WTC11 (cell line): ENCODE data around the gene KRTAP5-4.

Source experiments
- AFF4 ChIP-seq: sonication (generic); formaldehyde crosslinking; IDR thresholded peaks from 2 replicates; pipeline ENCODE4 v1.8.1; 2023; ENCODE audit warnings: mild to moderate bottlenecking, missing genetic modification reagents, borderline replicate concordance
- ATF6 ChIP-seq: sonication (generic); formaldehyde crosslinking; IDR thresholded peaks from 2 replicates; pipeline ENCODE4 v1.8.1; 2023; ENCODE audit warnings: mild to moderate bottlenecking, missing genetic modification reagents
- CBFB ChIP-seq: sonication (generic); formaldehyde crosslinking; IDR thresholded peaks from 2 replicates; pipeline ENCODE4 v1.8.1; 2022; ENCODE audit warnings: mild to moderate bottlenecking, low read depth, missing genetic modification reagents
- CREB1 ChIP-seq: sonication (generic); formaldehyde crosslinking; IDR thresholded peaks from 2 replicates; pipeline ENCODE4 v1.8.0; 2023; ENCODE audit warnings: mild to moderate bottlenecking, missing genetic modification reagents
- CTCF ChIP-seq: fragments of 200-600 bp; IDR thresholded peaks from 2 replicates; pipeline ENCODE4 v1.8.0; 2022; ENCODE audit warnings: antibody characterized with exemption
- E2F4 ChIP-seq: sonication (generic); formaldehyde crosslinking; IDR thresholded peaks from 2 replicates; pipeline ENCODE4 v1.8.1; 2022; ENCODE audit warnings: low read depth, mild to moderate bottlenecking, moderate library complexity, missing genetic modification reagents, borderline replicate concordance
- FOXJ3 ChIP-seq: sonication (generic); formaldehyde crosslinking; IDR thresholded peaks from 2 replicates; pipeline ENCODE4 v1.9.0; 2021; ENCODE audit warnings: missing genetic modification reagents, mild to moderate bottlenecking, borderline replicate concordance
- FOXP1 ChIP-seq: sonication (generic); formaldehyde crosslinking; IDR thresholded peaks from 2 replicates; pipeline ENCODE4 v1.8.0; 2022; ENCODE audit warnings: missing genetic modification reagents, mild to moderate bottlenecking, moderate library complexity, borderline replicate concordance
- MLX ChIP-seq: sonication (generic); formaldehyde crosslinking; IDR thresholded peaks from 2 replicates; pipeline ENCODE4 v1.8.1; 2023; ENCODE audit warnings: mild to moderate bottlenecking, missing genetic modification reagents, moderate library complexity
- SMAD3 ChIP-seq: sonication (generic); formaldehyde crosslinking; IDR thresholded peaks from 2 replicates; pipeline ENCODE4 v1.8.0; 2022; ENCODE audit warnings: missing genetic modification reagents, mild to moderate bottlenecking, borderline replicate concordance
- ZNF263 ChIP-seq: sonication (generic); formaldehyde crosslinking; IDR thresholded peaks from 2 replicates; pipeline ENCODE4 v1.8.1; 2022; ENCODE audit warnings: low read depth, mild to moderate bottlenecking, moderate library complexity, missing genetic modification reagents
- TF ChIP-seq, protein P1 (sequence below): sonication (generic); formaldehyde crosslinking; IDR thresholded peaks from 2 replicates; pipeline ENCODE4 v1.8.0; 2022; ENCODE audit warnings: mild to moderate bottlenecking, missing genetic modification reagents
- TF ChIP-seq, protein P2 (sequence below): fragments of 250-450 bp; sonication (Bioruptor Pico); IDR thresholded peaks from 2 replicates; pipeline ENCODE4 v1.8.0; 2021; ENCODE audit warnings: mild to moderate bottlenecking
- TF ChIP-seq, protein P3 (sequence below): sonication (generic); formaldehyde crosslinking; IDR thresholded peaks from 2 replicates; pipeline ENCODE4 v1.8.1; 2022; ENCODE audit warnings: mild to moderate bottlenecking, moderate library complexity, missing genetic modification reagents

- no peak for TF ChIP-seq CTCF
- no peak for TF ChIP-seq CREB1 (CRISPR knock-in tag)
- TF ChIP-seq FOXJ3 (CRISPR knock-in tag) = no peak
- no peak for TF ChIP-seq AFF4 (CRISPR knock-in tag)
- TF ChIP-seq ATF6 (CRISPR knock-in tag) = no peak
- no peak for TF ChIP-seq E2F4 (CRISPR knock-in tag)
- TF ChIP-seq CBFB (CRISPR knock-in tag) = no peak
- TF ChIP-seq SMAD3 (CRISPR knock-in tag) = no peak
- TF ChIP-seq, protein P1, sequence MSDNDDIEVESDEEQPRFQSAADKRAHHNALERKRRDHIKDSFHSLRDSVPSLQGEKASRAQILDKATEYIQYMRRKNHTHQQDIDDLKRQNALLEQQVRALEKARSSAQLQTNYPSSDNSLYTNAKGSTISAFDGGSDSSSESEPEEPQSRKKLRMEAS (CRISPR knock-in tag) = no peak
- no peak for TF ChIP-seq FOXP1 (CRISPR knock-in tag)
- TF ChIP-seq, protein P2, sequence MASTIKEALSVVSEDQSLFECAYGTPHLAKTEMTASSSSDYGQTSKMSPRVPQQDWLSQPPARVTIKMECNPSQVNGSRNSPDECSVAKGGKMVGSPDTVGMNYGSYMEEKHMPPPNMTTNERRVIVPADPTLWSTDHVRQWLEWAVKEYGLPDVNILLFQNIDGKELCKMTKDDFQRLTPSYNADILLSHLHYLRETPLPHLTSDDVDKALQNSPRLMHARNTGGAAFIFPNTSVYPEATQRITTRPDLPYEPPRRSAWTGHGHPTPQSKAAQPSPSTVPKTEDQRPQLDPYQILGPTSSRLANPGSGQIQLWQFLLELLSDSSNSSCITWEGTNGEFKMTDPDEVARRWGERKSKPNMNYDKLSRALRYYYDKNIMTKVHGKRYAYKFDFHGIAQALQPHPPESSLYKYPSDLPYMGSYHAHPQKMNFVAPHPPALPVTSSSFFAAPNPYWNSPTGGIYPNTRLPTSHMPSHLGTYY (CRISPR knock-in tag) = no peak
- TF ChIP-seq, protein P3, sequence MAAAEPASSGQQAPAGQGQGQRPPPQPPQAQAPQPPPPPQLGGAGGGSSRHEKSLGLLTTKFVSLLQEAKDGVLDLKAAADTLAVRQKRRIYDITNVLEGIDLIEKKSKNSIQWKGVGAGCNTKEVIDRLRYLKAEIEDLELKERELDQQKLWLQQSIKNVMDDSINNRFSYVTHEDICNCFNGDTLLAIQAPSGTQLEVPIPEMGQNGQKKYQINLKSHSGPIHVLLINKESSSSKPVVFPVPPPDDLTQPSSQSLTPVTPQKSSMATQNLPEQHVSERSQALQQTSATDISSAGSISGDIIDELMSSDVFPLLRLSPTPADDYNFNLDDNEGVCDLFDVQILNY (CRISPR knock-in tag) = no peak
- no peak for TF ChIP-seq ZNF263
- no peak for TF ChIP-seq MLX
Measured at GRCh38 chr11:1625541-1625940, 3.6 kb upstream of the KRTAP5-4 start.
